GM10847 (cell line): ENCODE data around the gene KLK14.

ENCODE experiments used
- POLR2A ChIP-seq: IDR thresholded peaks from 2 replicates; pipeline ENCODE4 v1.6.1; 2011; ENCODE audit not compliant: insufficient read length; ENCODE audit errors: extremely low read depth

Gene KLK14

DNA sequence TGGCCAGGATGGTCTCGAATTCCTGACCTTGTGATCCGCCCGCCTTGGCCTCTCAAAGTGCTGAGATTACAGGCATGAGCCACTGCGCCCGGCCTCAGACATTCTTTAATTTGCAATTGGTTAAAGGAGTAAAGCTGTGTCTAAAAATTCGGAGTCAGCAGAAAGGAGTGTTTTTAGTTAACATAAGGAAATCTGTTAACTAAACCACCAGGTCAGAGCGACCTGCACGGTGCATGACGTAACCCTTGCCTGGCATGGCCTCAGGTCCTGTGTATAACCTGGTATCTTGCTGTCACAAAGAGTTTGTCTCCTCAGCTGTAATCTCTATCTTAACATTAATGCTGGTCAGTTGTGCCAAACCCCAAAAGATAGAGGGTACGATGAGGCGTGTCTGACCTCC lies 38.4 kb downstream of the KLK14 start:
- no peak for TF ChIP-seq POLR2A

DNA sequence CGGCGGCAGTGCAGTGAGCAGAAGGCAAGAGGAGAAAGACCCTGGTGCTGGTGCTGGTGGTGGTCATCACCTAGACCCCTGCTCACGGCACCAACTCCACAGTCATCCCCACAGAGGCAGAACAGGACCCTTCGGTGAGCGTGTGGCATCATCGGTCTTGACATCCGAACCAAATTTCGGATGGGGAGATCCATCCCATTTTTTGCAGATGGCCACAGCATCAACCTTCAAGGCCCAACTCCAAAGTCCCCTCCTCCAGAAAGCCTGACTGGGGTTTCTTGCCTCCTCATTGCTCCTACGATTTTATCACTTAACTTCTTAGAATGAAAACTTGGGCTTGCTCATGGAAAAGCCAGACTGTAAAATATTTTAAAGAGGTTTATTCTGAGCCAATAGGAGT lies 39.2 kb downstream of the KLK14 start:
- TF ChIP-seq POLR2A = no peak

DNA sequence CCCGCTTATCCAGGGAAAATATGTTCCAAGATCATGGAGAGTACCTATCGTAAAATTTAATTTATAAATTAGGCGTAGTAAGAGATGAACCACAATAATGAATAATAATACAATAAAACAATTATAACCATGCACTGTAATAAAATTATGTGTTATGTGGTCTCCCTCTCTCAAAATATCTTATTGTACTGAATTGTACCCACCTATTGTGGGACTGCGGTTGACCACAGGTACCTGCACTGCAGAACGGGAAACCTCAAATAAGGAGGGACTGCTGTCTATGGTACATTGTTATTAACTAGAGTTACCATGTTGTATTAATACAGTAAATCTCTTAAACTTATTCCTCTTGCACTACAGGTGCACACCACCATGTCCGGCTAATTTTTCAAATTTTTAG lies 42.5 kb downstream of the KLK14 start:
- no peak for TF ChIP-seq POLR2A

DNA sequence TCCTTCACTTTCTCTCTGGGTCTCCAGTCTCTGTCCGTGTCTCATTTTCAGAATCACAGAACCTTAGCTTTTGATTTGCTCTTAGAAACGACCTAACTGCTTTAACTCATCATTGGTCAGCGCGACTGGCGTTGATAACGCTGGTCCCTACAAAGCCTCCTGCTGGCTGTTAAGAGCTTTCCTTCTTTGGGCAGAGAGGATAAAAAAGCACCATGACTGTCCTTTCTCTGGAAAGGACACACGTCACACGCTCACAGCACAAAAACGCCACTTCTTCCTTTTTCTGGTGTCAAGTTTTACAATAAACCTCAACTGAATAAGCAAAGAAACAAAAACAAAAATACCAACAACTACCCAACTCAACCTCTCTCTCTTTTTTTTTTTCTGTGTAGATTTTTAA lies 46.2 kb downstream of the KLK14 start:
- TF ChIP-seq POLR2A = no peak

DNA sequence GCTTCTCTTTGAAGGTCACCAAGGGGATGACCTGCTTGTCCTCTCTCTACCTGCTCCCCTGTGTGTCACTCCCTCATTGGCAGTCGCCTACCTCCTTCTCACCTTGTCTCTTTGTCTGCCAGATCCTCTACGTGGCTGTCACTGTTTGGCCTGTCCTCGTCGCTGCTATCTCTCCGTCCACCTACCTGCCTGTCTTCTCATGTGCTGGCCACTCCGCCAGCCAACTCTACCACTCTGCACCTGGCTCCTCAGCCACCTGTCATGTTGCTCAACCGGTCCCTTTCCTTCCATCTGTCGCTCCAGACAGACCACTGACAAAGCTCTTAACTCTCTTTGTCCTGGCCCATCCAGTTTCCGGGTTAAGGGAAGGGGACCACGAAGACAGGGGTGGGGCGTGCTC lies 48.0 kb downstream of the KLK14 start, which contains the start of gene KLK12:
KLK12 (minus strand) TSS at position 299 of the 400 bp plus-strand sequence. CDS start 381 bp downstream, outside the sequence.
- TF ChIP-seq POLR2A = no peak

DNA sequence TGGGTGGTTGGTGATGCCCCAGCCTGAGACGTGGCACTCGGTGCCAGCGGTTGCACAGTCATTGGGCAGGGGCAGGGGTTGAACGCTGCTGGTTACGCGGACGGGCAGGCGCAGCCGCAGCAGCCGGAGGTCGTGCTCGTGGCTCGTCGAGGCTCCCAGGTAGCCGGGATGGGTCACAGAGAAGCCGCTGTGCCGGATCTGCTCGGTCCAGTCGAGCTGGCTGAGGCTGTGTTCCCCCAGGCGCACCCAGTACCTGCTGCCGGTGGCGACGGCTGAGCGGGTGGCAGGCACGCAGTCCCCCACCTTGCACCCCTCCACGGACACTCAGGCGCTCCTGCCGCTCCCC lies 50.8 kb downstream of the KLK14 start:
- TF ChIP-seq POLR2A = no peak

DNA sequence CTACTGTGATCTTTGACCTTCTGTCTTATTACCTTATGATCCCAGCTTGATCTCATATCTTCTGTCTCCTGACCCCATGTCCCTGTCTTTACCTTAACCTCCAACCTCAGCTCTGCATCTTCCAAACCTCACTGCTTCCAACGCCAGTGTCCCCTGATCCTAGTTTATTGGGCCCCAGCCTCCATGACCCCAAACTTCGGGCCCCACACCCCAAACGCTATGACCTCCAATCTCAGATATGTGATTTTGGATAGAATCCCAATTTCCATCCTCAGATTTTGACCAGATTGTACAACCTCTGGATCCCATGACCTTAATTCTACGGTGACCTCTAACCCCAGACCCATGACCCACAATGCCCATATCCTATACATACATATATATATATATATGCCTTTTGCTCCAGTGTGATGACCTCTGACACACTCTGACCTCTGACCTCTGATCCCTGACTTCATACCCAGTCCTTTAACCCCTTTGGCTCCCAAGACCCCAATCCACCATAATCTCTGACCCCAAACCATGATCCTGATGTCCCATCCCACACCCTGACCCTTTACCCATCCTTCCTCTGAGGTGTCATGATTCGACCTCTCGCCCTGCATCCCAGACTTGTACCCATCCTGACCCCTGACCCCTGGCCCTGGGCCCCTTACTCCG lies 51.3 kb downstream of the KLK14 start:
- TF ChIP-seq POLR2A = no peak

DNA sequence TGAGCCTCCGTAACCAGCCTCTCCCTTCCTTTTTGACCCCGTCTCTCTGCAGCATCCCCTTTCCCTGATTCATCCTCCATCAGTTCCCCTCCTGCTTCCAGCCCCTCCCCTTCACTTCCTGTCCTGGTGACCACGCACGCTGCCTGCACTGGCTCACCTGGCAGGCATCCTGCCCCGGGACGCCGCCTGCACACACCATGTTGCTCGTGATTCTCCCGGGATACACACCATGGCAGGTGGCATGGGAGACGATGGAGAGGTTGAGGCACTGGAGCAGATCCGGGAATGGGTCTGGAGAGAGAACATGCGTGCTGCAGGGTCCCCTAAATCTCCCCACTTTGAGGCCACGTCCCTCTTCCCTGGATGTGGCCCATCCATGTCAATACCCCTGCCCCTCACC lies 52.1 kb downstream of the KLK14 start:
- no peak for TF ChIP-seq POLR2A

DNA sequence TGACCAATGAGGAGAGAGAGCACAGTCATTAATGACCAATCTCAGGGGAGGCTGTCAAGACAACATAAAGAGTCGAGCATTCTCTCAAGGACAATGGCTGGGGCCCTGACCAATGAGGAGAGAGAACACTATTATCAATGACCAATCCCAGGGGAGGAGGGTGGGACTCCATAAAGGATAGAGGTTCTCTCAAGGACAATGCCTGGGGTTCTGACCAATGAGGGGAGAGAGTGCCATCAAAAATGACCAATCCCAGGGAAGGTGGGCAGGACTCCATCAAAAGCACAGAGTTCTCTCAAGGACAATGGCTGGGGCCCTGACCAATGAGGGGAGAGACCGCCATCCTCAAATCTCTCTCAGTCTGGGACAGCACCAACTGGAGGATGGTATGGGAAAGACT lies 53.0 kb downstream of the KLK14 start:
- no peak for TF ChIP-seq POLR2A
